Mesenchymal stem cell (in vitro differentiated cells and primary cell): ENCODE measurements around the gene AK5.
"Not testable (repeated sequence)": the region's sequence is repeated elsewhere in the genome, so short reads cannot be mapped to it uniquely, and the experiment has no call there.

Experiments
- DNase-seq: peaks from one replicate; pipeline ENCODE4 v3.0.0-alpha.2; 2013
- H2AFZ ChIP-seq: one replicate; pipeline ENCODE4 v1.6.1; 2013; ENCODE audit warnings: low read depth, mild to moderate bottlenecking, control low read depth, inconsistent platforms, low read length, moderate library complexity
- H2AK5ac ChIP-seq: 2 replicates; pipeline ENCODE4 v1.6.1; 2013; ENCODE audit warnings: low read length, moderate library complexity, mild to moderate bottlenecking, inconsistent platforms; ENCODE audit not compliant: severe bottlenecking
- H2BK120ac ChIP-seq: one replicate; pipeline ENCODE4 v1.6.1; 2013; ENCODE audit warnings: low read depth, mild to moderate bottlenecking, inconsistent platforms, low read length, moderate library complexity
- H2BK12ac ChIP-seq, 2 experiments: one replicate each; pipeline ENCODE4 v1.6.1; 2013; ENCODE audit warnings: inconsistent platforms in 2 of 2, low read length in 2 of 2, mild to moderate bottlenecking in 2 of 2, moderate library complexity in 2 of 2, control low read depth in 1 of 2
- H2BK15ac ChIP-seq: one replicate; pipeline ENCODE4 v1.6.1; 2013; ENCODE audit warnings: mild to moderate bottlenecking, low read depth, inconsistent platforms; ENCODE audit not compliant: poor library complexity, severe bottlenecking
- H2BK5ac ChIP-seq: 2 replicates; pipeline ENCODE4 v1.6.1; 2013; ENCODE audit warnings: low read depth, mild to moderate bottlenecking, low read length, control low read depth, inconsistent platforms; ENCODE audit not compliant: poor library complexity, severe bottlenecking
- H3K14ac ChIP-seq, 2 experiments: one replicate each; pipeline ENCODE4 v1.6.1; 2013; ENCODE audit warnings: inconsistent platforms in 2 of 2, low read length in 2 of 2, control low read depth in 1 of 2, mild to moderate bottlenecking in 1 of 2, moderate library complexity in 1 of 2
- H3K18ac ChIP-seq, 2 experiments: one replicate each; pipeline ENCODE4 v1.6.1; 2013; ENCODE audit warnings: inconsistent platforms in 2 of 2, low read length in 2 of 2, control low read depth in 1 of 2, low read depth in 1 of 2, mild to moderate bottlenecking in 1 of 2
- H3K23ac ChIP-seq, 2 experiments: one replicate each; pipeline ENCODE4 v1.6.1; 2013; ENCODE audit warnings: inconsistent platforms in 2 of 2, low read length in 2 of 2, mild to moderate bottlenecking in 2 of 2, moderate library complexity in 2 of 2, control low read depth in 1 of 2
- H3K27ac ChIP-seq: 2 replicates; pipeline ENCODE4 v1.5.1; 2013; ENCODE audit warnings: mild to moderate bottlenecking, moderate library complexity, low read length, control low read depth, inconsistent platforms; ENCODE audit not compliant: poor library complexity, severe bottlenecking
- H3K27me3 ChIP-seq, 2 experiments: 2 replicates each; pipeline versions ENCODE4 v1.6.1 to v1.7.0; 2013; ENCODE audit warnings: low read length in 2 of 2, mild to moderate bottlenecking in 2 of 2, moderate library complexity in 2 of 2, control low read depth in 1 of 2, inconsistent platforms in 1 of 2; ENCODE audit not compliant: control insufficient read depth in 1 of 2, insufficient read depth in 1 of 2
- H3K36me3 ChIP-seq, 2 experiments: 2 replicates each; pipeline versions ENCODE4 v1.6.1 to v1.7.0; 2013; ENCODE audit warnings: low read length in 2 of 2, control low read depth in 1 of 2, inconsistent platforms in 1 of 2, low read depth in 1 of 2, mild to moderate bottlenecking in 1 of 2; ENCODE audit not compliant: insufficient read depth in 2 of 2, control insufficient read depth in 1 of 2
- H3K4ac ChIP-seq, 2 experiments: one replicate each; pipeline ENCODE4 v1.6.1; 2013; ENCODE audit warnings: inconsistent platforms in 2 of 2, low read length in 2 of 2, mild to moderate bottlenecking in 2 of 2, moderate library complexity in 2 of 2, control low read depth in 1 of 2, low read depth in 1 of 2
- H3K4me1 ChIP-seq: 2 replicates; pipeline ENCODE4 v1.6.1; 2013; ENCODE audit warnings: low read depth, low read length, control low read depth; ENCODE audit not compliant: control insufficient read depth, insufficient read depth
- H3K4me2 ChIP-seq: 2 replicates; pipeline ENCODE4 v1.6.1; 2013; ENCODE audit warnings: low read length, mild to moderate bottlenecking, inconsistent platforms; ENCODE audit not compliant: poor library complexity, severe bottlenecking
- H3K4me3 ChIP-seq, 2 experiments: 2 replicates each; pipeline versions ENCODE4 v1.5.1 to v1.7.0; 2013; ENCODE audit warnings: low read length in 2 of 2, mild to moderate bottlenecking in 2 of 2, control low read depth in 1 of 2, low read depth in 1 of 2; ENCODE audit not compliant: insufficient read depth in 1 of 2
- H3K79me1 ChIP-seq: replicated peaks from 2 replicates; pipeline ENCODE4 v1.6.1; 2013; ENCODE audit warnings: mild to moderate bottlenecking, control low read depth, low read length, inconsistent platforms; ENCODE audit not compliant: poor library complexity, severe bottlenecking
- H3K9ac ChIP-seq: 2 replicates; pipeline ENCODE4 v1.7.0; 2013; ENCODE audit warnings: mild to moderate bottlenecking, low read length, moderate library complexity
- H3K9me3 ChIP-seq: 2 replicates; pipeline ENCODE4 v1.7.0; 2013; ENCODE audit warnings: mild to moderate bottlenecking, low read length; ENCODE audit not compliant: control insufficient read depth
- H4K8ac ChIP-seq: one replicate; pipeline ENCODE4 v1.6.1; 2013; ENCODE audit warnings: inconsistent platforms, mild to moderate bottlenecking, low read length, moderate library complexity
- H4K91ac ChIP-seq: one replicate; pipeline ENCODE4 v1.6.1; 2013; ENCODE audit warnings: mild to moderate bottlenecking, low read length, inconsistent platforms
- WGBS: methylation state at CpG from one replicate; pipeline ENCODE4 v1.1.7; 2013; ENCODE audit warnings: mixed read lengths; 5-methylcytosine and 5-hydroxymethylcytosine counted together

The AK5 gene

GRCh38 chr1:77415579-77415978, 133.8 kb downstream of the AK5 start:
- Histone ChIP-seq H3K27me3 (no peaks in the 10 kb centered on the region), H3K79me1 (peaks cover 17% of the 10 kb centered on the region), H3K4ac (no peak overlapping the region), H2AFZ (no peak overlapping the region), H3K36me3 (peaks cover 8 to 16% of the 10 kb centered on the region in 2 experiments), H4K91ac (no peak overlapping the region), H2BK12ac (no peak overlapping the region), H3K9me3 (no peaks in the 10 kb centered on the region), H3K18ac (no peak overlapping the region), H3K14ac (no peak overlapping the region), H3K4me1 (peaks cover 4% of the 10 kb centered on the region), H2BK120ac (no peak overlapping the region), H2BK5ac (no peak overlapping the region), H4K8ac (no peak overlapping the region), H3K23ac (no peak overlapping the region), H3K27ac (no peak overlapping the region), H3K4me2 (no peak overlapping the region), H3K9ac (no peak overlapping the region), H2AK5ac (no peak overlapping the region), H3K4me3 (no peak overlapping the region), H2BK15ac (no peak overlapping the region)
- WGBS: 96% methylated on average over 3 of the region's 4 CpGs
- no peak for DNase-seq

DNA sequence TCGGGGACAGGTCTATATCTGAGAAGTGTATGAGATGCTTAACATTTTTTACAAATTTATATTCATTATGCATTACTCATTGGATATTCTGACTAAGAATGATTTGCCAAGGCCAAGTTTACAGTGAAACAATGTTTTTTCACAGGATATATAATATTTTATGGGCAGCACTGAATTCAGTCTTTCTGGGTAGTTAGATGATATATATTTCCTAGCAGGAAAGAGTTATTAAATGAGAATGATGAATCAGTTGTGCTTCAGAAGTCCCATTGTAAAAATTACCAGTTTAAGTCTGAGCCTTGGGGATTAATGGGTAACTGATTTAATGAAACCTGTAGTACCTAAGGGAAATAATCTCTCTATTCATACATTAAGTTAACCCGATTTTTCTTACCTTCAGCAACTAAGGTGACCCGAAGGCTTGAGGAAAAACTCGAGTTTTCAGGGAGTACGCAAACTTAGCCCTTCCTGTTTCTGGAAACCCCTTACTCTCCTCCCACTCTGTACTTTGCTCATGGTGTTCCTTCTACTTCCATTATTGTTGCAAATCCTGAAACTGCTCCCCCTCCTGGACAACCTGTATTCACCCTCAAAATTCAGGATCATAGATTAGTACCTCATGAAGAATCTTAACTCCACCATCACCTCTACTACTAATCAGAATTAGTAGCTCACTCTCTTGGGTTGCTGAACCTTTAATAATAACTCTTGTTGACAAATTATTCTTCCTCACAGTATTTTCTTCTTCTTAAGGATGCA, 135.1 kb downstream of the AK5 start:
- Histone ChIP-seq H2AK5ac (no peak overlapping the region), H4K8ac (no peak overlapping the region), H3K9me3 (no peaks in the 10 kb centered on the region), H3K4me1 (peaks cover 4% of the 10 kb centered on the region), H3K4me2 (no peak overlapping the region), H3K27me3 (no peaks in the 10 kb centered on the region), H3K4me3 (no peak overlapping the region), H2BK5ac (no peak overlapping the region), H4K91ac (no peak overlapping the region), H2BK120ac (no peak overlapping the region), H2AFZ (no peak overlapping the region), H3K9ac (no peak overlapping the region), H3K14ac (no peak overlapping the region), H3K4ac (no peak overlapping the region), H2BK12ac (no peak overlapping the region), H2BK15ac (no peak overlapping the region), H3K36me3 (peaks cover 11 to 28% of the 10 kb centered on the region in 2 experiments), H3K23ac (no peak overlapping the region), H3K27ac (no peak overlapping the region), H3K18ac (no peak overlapping the region), H3K79me1 (peaks cover 18% of the 10 kb centered on the region)
- 83% methylated on average over 4 of the region's 5 CpGs for WGBS
- no peak for DNase-seq

DNA sequence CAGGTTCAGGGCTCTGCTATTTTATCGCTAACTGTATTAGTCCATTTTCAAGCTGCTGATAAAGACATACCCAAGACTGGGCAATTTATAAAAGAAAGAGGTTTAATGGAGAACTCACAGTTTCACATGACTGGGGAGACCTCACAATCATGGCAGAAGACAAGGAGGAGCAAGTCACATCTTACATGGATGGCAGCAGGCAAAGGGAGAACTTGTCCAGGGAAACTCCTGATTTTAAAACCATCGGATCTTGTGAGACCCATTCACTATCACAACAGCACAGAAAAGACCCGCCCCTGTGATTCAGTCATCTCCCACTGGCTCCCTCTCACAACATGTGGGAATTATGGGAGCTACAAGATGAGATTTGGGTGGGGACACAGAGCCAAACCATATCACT, 136.2 kb downstream of the AK5 start:
- H3K27me3 ChIP-seq, H3K23ac ChIP-seq, H3K4me3 ChIP-seq, H3K9ac ChIP-seq, H3K27ac ChIP-seq, DNase-seq, H2AFZ ChIP-seq, H3K4me2 ChIP-seq, H3K9me3 ChIP-seq, H3K14ac ChIP-seq, H2AK5ac ChIP-seq, H4K91ac ChIP-seq, H3K4ac ChIP-seq, H2BK12ac ChIP-seq, H3K18ac ChIP-seq, H4K8ac ChIP-seq, H3K4me1 ChIP-seq, H2BK5ac ChIP-seq, H2BK15ac ChIP-seq, H2BK120ac ChIP-seq: not testable (repeated sequence)
- H3K36me3 ChIP-seq: peaks cover 11 to 36% of the 10 kb centered on the region in 2 experiments
- 100% methylated on average over 2 of the region's 3 CpGs for WGBS
- peaks cover 16% of the 10 kb centered on the region for H3K79me1 ChIP-seq

- Histone ChIP-seq H3K4me3 (no peak overlapping the region), H3K9ac (no peak overlapping the region), H4K8ac (no peak overlapping the region), H3K4ac (peak overlapping the region in 1 of 2 experiments; percentile 11), H3K23ac (no peak overlapping the region), H2AFZ (no peak overlapping the region), H2BK12ac (peak overlapping the region; percentile 18 to 60), H3K14ac (no peak overlapping the region), H3K4me1 (peaks cover 1% of the 10 kb centered on the region), H3K27me3 (no peaks in the 10 kb centered on the region), H2BK5ac (no peak overlapping the region), H2AK5ac (no peak overlapping the region), H3K36me3 (peaks cover 7 to 39% of the 10 kb centered on the region in 2 experiments), H3K79me1 (peaks cover 10% of the 10 kb centered on the region), H3K27ac (no peak overlapping the region), H2BK120ac (no peak overlapping the region), H3K9me3 (peaks cover 4% of the 10 kb centered on the region), H3K18ac (peak overlapping the region in 1 of 2 experiments; percentile 5), H2BK15ac (no peak overlapping the region), H3K4me2 (no peak overlapping the region), H4K91ac (no peak overlapping the region)
- DNase-seq: no peak
- 99% methylated on average over 3 of the region's 3 CpGs for WGBS
Measured at GRCh38 chr1:77421504-77422233, 139.8 kb downstream of the AK5 start.
